M059J (cell line): ENCODE measurements around the gene SPRR1B. TPM values are rescaled to one million over a fixed set of nuclear protein-coding genes. Genes with fewer than 3 reads are reported as not detected.
"Not testable (repeated sequence)": the region's sequence is repeated elsewhere in the genome, so short reads cannot be mapped to it uniquely, and the experiment has no call there.

Experiments
- DNase-seq: peaks from one replicate; pipeline ENCODE4 v3.0.0-alpha.2; 2012; ENCODE audit warnings: low read depth
- total RNA-seq: library from RNA; depleted of rRNA; stranded (reverse); fragments of >200 nt; shearing (Covaris generic); gene quantifications from 2 replicates; pipeline ENCODE4 v1.2.3, GENCODE V29; 2014; rRNA removed

SPRR1B gene
- total RNA-seq, 1 experiment from 2014 or later, result not detected

DNA sequence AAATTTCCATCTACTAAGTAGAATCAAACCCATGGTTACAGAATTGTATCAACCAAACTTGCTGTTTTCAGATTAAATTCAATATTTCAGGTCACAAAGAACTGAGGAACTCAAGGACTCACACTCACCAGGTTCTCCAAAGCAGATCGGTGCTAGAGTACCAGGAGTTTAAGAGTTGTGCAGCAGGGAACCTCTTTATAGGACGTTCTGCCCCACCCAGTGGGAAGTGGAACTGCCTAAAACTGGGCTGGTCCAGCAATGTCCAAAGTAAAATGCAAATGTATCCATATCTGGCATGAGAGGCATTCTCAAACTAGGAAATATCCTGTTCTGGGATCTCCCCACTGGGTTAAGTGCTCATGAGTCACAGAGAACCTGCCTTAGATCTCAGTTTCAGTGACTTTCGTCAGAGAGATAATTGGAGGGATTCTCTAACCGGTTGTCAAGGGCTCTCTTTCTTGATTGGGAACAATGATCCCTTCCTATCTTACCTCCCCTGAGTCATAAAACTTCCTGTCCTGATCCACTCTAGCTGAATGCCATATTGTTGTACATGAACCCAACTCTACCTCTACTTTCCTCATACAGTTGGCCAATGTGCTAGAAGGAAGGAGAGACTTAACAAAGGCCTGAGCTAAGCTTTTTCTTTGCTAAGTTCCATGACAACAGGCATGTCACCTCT lies 10.1 kb downstream of the SPRR1B start, which contains the start of gene SPRR2D:
Gene SPRR2D, minus strand, starts transcription at position 171 of the 682 bp plus-strand sequence. CDS start 774 bp downstream, outside the sequence.
- DNase-seq, result no peak

- DNase-seq, result no peak
Measured at GRCh38 chr1:153049211-153049610, 18.2 kb downstream of the SPRR1B start.

GRCh38 chr1:153056111-153056510 lies 25.1 kb downstream of the SPRR1B start:
- DNase-seq, result not testable (repeated sequence)

- no peak for DNase-seq
Measured at GRCh38 chr1:153057375-153057774, 26.4 kb downstream of the SPRR1B start, which contains the start of gene SPRR2A. TSS of gene SPRR2A (minus strand) at chr1:153057512. CDS start at chr1:153056735, 777 bp downstream.

- DNase-seq, result no peak
Measured at GRCh38 chr1:153058154-153058553, 27.2 kb downstream of the SPRR1B start.

DNA sequence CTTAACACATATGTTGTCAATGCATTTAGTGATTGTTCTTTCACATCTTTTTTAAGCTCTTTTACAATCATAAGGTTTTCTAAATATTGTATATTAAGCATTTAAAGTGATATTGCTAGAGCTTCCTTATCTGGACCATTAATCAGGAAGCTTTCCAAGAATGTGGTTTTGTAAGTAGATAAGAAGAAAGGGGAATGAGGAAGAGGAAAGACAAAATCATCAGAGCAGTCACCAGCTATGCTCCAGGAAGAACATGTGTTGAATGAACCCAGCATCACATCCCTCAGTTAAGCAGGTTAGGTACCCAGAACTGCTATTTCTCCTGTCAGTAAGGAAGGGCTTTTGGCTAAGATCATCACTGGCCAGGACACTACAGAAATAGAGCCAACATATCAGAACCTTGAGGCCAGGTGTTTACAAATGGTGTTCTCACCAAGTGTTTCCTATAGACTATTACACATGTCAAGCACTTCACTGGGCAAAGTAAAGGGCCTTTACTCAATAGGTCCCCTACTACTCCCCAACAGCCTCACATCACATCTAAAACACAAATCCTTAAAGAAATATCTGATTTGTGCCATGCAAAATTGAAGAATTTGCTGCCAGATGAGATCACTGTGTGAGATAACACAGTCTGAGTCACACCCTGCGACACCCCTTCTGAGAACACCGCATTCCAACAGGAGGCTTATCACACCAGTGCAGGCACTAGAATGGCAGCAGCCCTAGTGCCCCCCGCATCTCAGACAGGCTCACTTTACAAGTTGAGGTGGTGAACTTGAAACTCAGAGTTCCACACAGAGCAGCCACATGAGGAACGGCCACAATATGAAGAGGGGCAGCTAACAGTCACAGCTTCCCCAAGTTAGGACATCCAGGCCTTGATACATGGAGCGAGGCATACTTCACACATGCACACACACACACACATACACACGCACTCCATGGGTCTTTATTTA lies 28.1 kb downstream of the SPRR1B start:
- peak; percentile 1 for DNase-seq

- no peak for DNase-seq
Measured at GRCh38 chr1:153070243-153070642, 39.2 kb downstream of the SPRR1B start.

GRCh38 chr1:153071511-153071910 lies 40.5 kb downstream of the SPRR1B start, which contains the start of gene SPRR2B:
TSS of gene SPRR2B (minus strand) at chr1:153071611. CDS start at chr1:153070839, 772 bp downstream.
- no peak for DNase-seq

DNA sequence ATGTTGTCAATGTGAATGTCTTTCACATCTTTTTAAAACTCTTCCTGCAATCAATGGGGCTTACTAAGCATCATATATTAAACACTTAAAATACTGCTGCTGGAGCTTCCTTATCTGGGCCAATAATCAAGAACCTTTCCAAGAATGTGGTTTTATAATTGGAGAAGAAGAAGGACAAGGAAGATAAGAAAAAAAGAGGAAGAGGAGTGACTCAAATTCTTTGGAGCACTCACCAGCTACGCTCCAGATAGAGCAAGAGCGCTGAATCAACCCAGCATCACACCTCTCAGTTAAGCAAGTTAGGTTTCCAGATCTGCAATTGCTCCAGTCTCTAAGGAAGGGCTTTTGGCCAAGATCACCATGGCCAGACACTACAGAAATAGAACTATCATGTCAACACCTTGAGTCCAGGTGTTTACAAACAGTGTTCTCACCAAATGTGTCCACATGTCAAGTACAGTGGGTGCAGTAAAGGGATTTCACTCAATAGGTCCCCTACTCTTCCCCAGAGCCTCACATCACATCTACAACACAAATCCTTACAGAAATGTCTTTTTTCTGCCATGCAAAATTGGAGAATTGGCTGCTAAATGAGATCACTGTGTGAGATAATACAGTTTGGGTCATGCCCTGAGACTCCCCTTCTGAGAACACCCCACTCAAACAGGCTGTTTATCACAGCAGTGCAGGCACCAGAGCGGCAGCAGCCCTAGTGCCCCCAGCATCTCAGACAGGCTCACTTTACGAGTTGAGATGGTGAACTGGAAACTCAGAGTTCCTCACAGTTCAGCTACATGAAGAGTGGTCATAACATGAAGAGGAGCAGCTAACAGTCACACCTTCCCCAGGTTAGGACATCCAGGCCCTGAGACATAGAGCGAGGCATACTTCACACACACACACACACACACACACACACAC lies 42.1 kb downstream of the SPRR1B start:
- no peak for DNase-seq

GRCh38 chr1:153081736-153082135 lies 50.7 kb downstream of the SPRR1B start:
- no peak for DNase-seq

Other genes starting within 250 kb of the SPRR1B start
- gene LCE1E, start 244.9 kb upstream of the SPRR1B start, total RNA-seq, result not detected in 2 replicates
- not detected in 2 replicates for gene LCE1D, start 234.5 kb upstream of the SPRR1B start, total RNA-seq
- gene LCE1C, start 224.6 kb upstream of the SPRR1B start, total RNA-seq, result not detected in 2 replicates
- not detected in 2 replicates for gene LCE1B, start 219.2 kb upstream of the SPRR1B start, total RNA-seq
- gene LCE1A, start 203.7 kb upstream of the SPRR1B start, total RNA-seq, result not detected in 2 replicates
- gene LCE6A, start 188.3 kb upstream of the SPRR1B start, total RNA-seq, result not detected in 2 replicates
- gene LCE7A, start 171.2 kb upstream of the SPRR1B start, total RNA-seq, result not detected in 2 replicates
- gene SMCP, start 152.9 kb upstream of the SPRR1B start, total RNA-seq, result not detected in 2 replicates
- not detected in 2 replicates for gene IVL, start 122.7 kb upstream of the SPRR1B start, total RNA-seq
- not detected in 2 replicates for gene SPRR5, start 84.0 kb upstream of the SPRR1B start, total RNA-seq
- gene SPRR4, start 60.6 kb upstream of the SPRR1B start, total RNA-seq, result not detected in 2 replicates
- not detected in 2 replicates for gene SPRR1A, start 47.1 kb upstream of the SPRR1B start, total RNA-seq
- not detected in 2 replicates for gene SPRR3, start 29.5 kb upstream of the SPRR1B start, total RNA-seq
- not detected in 2 replicates for gene SPRR2D, start 9.9 kb downstream of the SPRR1B start, total RNA-seq
- not detected in 2 replicates for gene SPRR2A, start 26.3 kb downstream of the SPRR1B start, total RNA-seq
- not detected in 2 replicates for gene SPRR2B, start 40.4 kb downstream of the SPRR1B start, total RNA-seq
- gene SPRR2E, start 63.3 kb downstream of the SPRR1B start, total RNA-seq, result not detected in 2 replicates
- gene SPRR2F, start 82.3 kb downstream of the SPRR1B start, total RNA-seq, result not detected in 2 replicates
- not detected in 2 replicates for gene SPRR2G, start 119.7 kb downstream of the SPRR1B start, total RNA-seq
- not detected in 2 replicates for gene LELP1, start 172.2 kb downstream of the SPRR1B start, total RNA-seq
- gene PRR9, start 186.4 kb downstream of the SPRR1B start, total RNA-seq, result not detected in 2 replicates
- gene LORICRIN, start 228.5 kb downstream of the SPRR1B start, total RNA-seq, result not detected in 2 replicates